Measurements from ENCODE around the gene TXNDC2. TPM values are rescaled to one million over a fixed set of nuclear protein-coding genes. Genes with fewer than 3 reads are reported as not detected.

The TXNDC2 gene
- total RNA-seq, 1 experiment from 2014 or later: not detected

- no peaks in the 10 kb centered on the region for H3K9me3 ChIP-seq
- no peak for TF ChIP-seq CTCF (IDR thresholded peaks at IDR 0.05; ENCODE audit: insufficient read depth in 1 of 2, low read depth in 1 of 2, low read length in 1 of 2, severe bottlenecking in 1 of 2, unreplicated experiment in 1 of 2)
- Mint-ChIP-seq H3K36me3 (ENCODE audit: insufficient read depth, unreplicated experiment) (peaks cover 5% of the 10 kb centered on the region), H3K27ac (ENCODE audit: unreplicated experiment) (no peak overlapping the region), H3K27me3 (ENCODE audit: insufficient read depth, unreplicated experiment) (no peaks in the 10 kb centered on the region), H3K4me1 (ENCODE audit: low read depth, unreplicated experiment) (peaks cover 14% of the 10 kb centered on the region), H3K9me3 (ENCODE audit: unreplicated experiment) (no peaks in the 10 kb centered on the region), H3K4me3 (ENCODE audit: unreplicated experiment) (no peak overlapping the region)
- H3K4me3 ChIP-seq (ENCODE audit: low read depth, low read length): no peak overlapping the region
- H3K27me3 ChIP-seq (replicated peaks; ENCODE audit: control insufficient read depth, insufficient read depth, low read length): no peaks in the 10 kb centered on the region
- ChIA-PET POLR2A (no interaction called here), CTCF (no interaction called here)
- no TSS peak for BruUV-seq (replicated peaks)
- no peaks in the 10 kb centered on the region for H3K36me3 ChIP-seq (ENCODE audit: control insufficient read depth, insufficient read depth, low read length)
- peaks cover 19% of the 10 kb centered on the region for H3K4me1 ChIP-seq
- DNase-seq: no peak
- intact Hi-C loops (cut with micrococcal nuclease; ENCODE audit: unreplicated experiment): no loop called here
These were observed 33.9 kb downstream of the TXNDC2 start for GRCh38 chr18:9919564-9920232.

GRCh38 chr18:9922592-9923311, 37.0 kb downstream of the TXNDC2 start:
- Mint-ChIP-seq H3K4me1 (ENCODE audit: low read depth, unreplicated experiment) (peaks cover 17% of the 10 kb centered on the region), H3K27ac (ENCODE audit: unreplicated experiment) (no peak overlapping the region), H3K9me3 (ENCODE audit: unreplicated experiment) (no peaks in the 10 kb centered on the region), H3K4me3 (ENCODE audit: unreplicated experiment) (no peak overlapping the region), H3K36me3 (ENCODE audit: insufficient read depth, unreplicated experiment) (peaks cover 9% of the 10 kb centered on the region), H3K27me3 (ENCODE audit: insufficient read depth, unreplicated experiment) (no peaks in the 10 kb centered on the region)
- no peak for TF ChIP-seq CTCF (IDR thresholded peaks at IDR 0.05; ENCODE audit: insufficient read depth in 1 of 2, low read depth in 1 of 2, low read length in 1 of 2, severe bottlenecking in 1 of 2, unreplicated experiment in 1 of 2)
- ChIA-PET POLR2A (no interaction called here), CTCF (no interaction called here)
- no TSS peak for BruUV-seq (replicated peaks)
- H3K4me1 ChIP-seq: peaks cover 31% of the 10 kb centered on the region
- no peak overlapping the region for H3K4me3 ChIP-seq (ENCODE audit: low read depth, low read length)
- no peaks in the 10 kb centered on the region for H3K9me3 ChIP-seq
- intact Hi-C loops (cut with micrococcal nuclease; ENCODE audit: unreplicated experiment): no loop called here
- H3K36me3 ChIP-seq (ENCODE audit: control insufficient read depth, insufficient read depth, low read length): no peaks in the 10 kb centered on the region
- DNase-seq: no peak
- no peaks in the 10 kb centered on the region for H3K27me3 ChIP-seq (replicated peaks; ENCODE audit: control insufficient read depth, insufficient read depth, low read length)

GRCh38 chr18:9924371-9924943, 38.7 kb downstream of the TXNDC2 start:
- H3K27me3 ChIP-seq (replicated peaks; ENCODE audit: control insufficient read depth, insufficient read depth, low read length): no peaks in the 10 kb centered on the region
- Mint-ChIP-seq H3K36me3 (ENCODE audit: insufficient read depth, unreplicated experiment) (peaks cover 10% of the 10 kb centered on the region), H3K4me1 (ENCODE audit: low read depth, unreplicated experiment) (peaks cover 17% of the 10 kb centered on the region), H3K9me3 (ENCODE audit: unreplicated experiment) (no peaks in the 10 kb centered on the region), H3K27me3 (ENCODE audit: insufficient read depth, unreplicated experiment) (no peaks in the 10 kb centered on the region), H3K27ac (ENCODE audit: unreplicated experiment) (no peak overlapping the region), H3K4me3 (ENCODE audit: unreplicated experiment) (no peak overlapping the region)
- BruUV-seq (replicated peaks): no TSS peak
- POLR2A ChIA-PET: no interaction called here
- no peaks in the 10 kb centered on the region for H3K9me3 ChIP-seq
- peaks cover 42% of the 10 kb centered on the region for H3K4me1 ChIP-seq
- CTCF ChIA-PET: no interaction called here
- H3K36me3 ChIP-seq (ENCODE audit: control insufficient read depth, insufficient read depth, low read length): no peaks in the 10 kb centered on the region
- TF ChIP-seq CTCF (IDR thresholded peaks at IDR 0.05; ENCODE audit: insufficient read depth in 1 of 2, low read depth in 1 of 2, low read length in 1 of 2, severe bottlenecking in 1 of 2, unreplicated experiment in 1 of 2): no peak
- no peak for DNase-seq
- no peak overlapping the region for H3K4me3 ChIP-seq (ENCODE audit: low read depth, low read length)
- intact Hi-C loops (cut with micrococcal nuclease; ENCODE audit: unreplicated experiment): no loop called here
